ENCODE data around the gene BTBD2.
"Not testable (repeated sequence)": the region's sequence is repeated elsewhere in the genome, so short reads cannot be mapped to it uniquely, and the experiment has no call there.

The BTBD2 gene

GRCh38 chr19:2014131-2014571 is 1.4 kb downstream of the BTBD2 start:
- no peak for DNase-seq

- DNase-seq = no peak
These were observed 1.9 kb downstream of the BTBD2 start for GRCh38 chr19:2013683-2013961.

GRCh38 chr19:2012941-2013682 is 2.4 kb downstream of the BTBD2 start:
- no peak for DNase-seq

GRCh38 chr19:2011169-2011568 is 4.3 kb downstream of the BTBD2 start:
- DNase-seq = no peak

- no peak for DNase-seq
These were observed 5.3 kb downstream of the BTBD2 start for GRCh38 chr19:2010135-2010668.

GRCh38 chr19:2003874-2004273 is 11.6 kb downstream of the BTBD2 start:
- DNase-seq = no peak

GRCh38 chr19:1999856-2000515 is 15.5 kb downstream of the BTBD2 start:
- DNase-seq = no peak

GRCh38 chr19:1998712-1999708 is 16.5 kb downstream of the BTBD2 start:
- DNase-seq = no peak

GRCh38 chr19:1997353-1998233 is 17.9 kb downstream of the BTBD2 start:
- no peak for DNase-seq

- peak in 1 of 5 experiments; percentile 32 for DNase-seq
These were observed 22.7 kb downstream of the BTBD2 start for GRCh38 chr19:1992759-1993260.

GRCh38 chr19:1991018-1991913 is 24.2 kb downstream of the BTBD2 start:
- no peak for DNase-seq

- no peak for DNase-seq
These were observed 25.1 kb downstream of the BTBD2 start for GRCh38 chr19:1990230-1991017.

GRCh38 chr19:1989513-1990229 is 25.8 kb downstream of the BTBD2 start:
- no peak for DNase-seq

- not testable (repeated sequence) for DNase-seq
These were observed 27.1 kb downstream of the BTBD2 start for GRCh38 chr19:1988464-1988863.

GRCh38 chr19:1987197-1988187 is 28.0 kb downstream of the BTBD2 start:
- no peak for DNase-seq

- DNase-seq = no peak
These were observed 29.0 kb downstream of the BTBD2 start for GRCh38 chr19:1986357-1987162.

Measured in T-helper 2 cell (primary cell).